Ramos (cell line): ENCODE results near the gene RPL6.
"Not testable (repeated sequence)": the region's sequence is repeated elsewhere in the genome, so short reads cannot be mapped to it uniquely, and the experiment has no call there.

Source experiments
- in situ Hi-C: fragments of 300-500 bp; cut with MboI; formaldehyde crosslinking; loops from one replicate; pipeline ENCODE4 v1.14.3; 2022; ENCODE audit warnings: low sequenced_read_pairs; ENCODE audit not compliant: unreplicated experiment

The RPL6 gene

DNA sequence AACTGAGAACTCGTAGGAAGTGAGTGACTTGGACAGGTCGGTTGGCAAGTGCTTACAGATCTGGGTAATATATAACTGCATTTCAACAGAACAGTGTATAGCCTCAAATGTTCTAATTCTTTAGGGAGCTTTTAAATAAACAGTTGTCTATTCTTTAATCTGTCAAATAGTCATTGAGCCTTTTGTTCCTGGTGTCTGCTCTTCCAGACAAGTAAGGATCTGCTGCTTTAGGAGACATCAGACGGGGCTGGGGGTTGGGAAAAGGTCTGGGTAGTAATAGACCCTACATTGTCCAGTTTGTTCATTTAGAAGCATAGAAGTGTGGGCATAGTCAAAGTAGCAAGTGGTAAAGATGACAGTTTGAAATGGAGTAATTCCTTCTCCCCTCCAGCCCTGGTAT lies 11.3 kb upstream of the RPL6 start:
- in situ Hi-C loops = no loop called here

DNA sequence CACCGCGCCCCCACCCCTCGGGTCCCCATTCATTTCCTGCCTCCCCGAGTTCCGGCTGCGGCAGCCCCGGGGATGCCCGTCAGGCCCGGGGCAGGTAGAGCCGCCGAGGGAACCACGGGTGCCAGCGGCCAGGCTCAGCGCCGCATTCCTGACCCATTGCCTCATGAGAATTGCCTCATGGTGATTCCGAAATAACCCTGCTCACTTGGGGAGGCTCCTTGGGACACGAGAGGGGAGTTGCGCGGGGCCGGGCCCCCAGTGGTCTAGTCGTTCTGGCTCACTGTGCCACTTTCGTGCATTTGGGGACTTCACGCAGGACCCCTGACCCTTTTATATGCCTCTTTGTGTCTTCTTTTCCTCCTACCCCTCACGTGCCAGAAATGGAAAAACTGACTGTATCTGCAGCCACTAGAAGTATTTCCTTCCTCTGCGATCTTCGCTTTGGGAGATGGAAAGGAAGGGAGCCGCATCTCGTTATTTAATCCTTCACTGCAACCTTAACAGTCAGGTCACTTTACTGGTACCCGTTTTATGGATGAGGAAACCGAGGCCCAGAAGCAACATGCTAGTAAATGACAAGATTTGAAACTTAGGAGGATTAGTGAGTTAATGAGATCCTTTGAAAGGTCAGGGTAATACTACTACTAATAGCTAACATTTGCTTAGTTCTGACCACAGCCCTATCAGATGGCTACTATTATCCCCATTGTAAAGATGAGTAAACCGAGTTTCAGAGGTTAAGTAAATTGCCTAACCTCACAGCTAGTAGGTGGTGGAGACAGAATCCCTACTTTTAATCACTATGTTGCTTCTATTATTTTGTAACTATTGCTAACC lies 10.1 kb upstream of the RPL6 start:
- in situ Hi-C loops = no loop called here

DNA sequence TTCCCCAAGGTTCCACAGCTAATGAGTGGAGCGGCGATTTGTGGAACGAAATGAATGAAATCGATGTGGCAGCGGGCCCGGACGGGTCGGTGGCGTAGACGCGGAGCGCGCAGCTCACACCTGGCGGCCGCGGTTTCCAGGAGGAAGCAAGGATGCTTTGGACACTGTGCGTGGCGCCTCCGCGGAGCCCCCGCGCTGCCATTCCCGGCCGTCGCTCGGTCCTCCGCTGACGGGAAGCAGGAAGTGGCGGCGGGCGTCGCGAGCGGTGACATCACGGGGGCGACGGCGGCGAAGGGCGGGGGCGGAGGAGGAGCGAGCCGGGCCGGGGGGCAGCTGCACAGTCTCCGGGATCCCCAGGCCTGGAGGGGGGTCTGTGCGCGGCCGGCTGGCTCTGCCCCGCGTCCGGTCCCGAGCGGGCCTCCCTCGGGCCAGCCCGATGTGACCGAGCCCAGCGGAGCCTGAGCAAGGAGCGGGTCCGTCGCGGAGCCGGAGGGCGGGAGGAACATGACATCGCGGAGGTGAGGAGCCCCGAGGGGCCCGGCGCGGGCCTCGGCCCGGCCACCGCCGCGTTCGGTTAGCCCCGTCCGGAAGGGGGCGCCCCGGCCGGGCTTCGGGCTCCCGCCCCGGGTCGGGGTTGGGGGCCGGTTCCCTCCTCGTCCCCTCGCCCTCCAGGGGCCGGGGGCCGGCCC lies 9.3 kb upstream of the RPL6 start, which contains the start of gene PTPN11:
PTPN11 (plus strand) TSS at position 340 of the 689 bp plus-strand sequence; CDS start at position 505, 165 bp downstream.
- in situ Hi-C loops = no loop called here

DNA sequence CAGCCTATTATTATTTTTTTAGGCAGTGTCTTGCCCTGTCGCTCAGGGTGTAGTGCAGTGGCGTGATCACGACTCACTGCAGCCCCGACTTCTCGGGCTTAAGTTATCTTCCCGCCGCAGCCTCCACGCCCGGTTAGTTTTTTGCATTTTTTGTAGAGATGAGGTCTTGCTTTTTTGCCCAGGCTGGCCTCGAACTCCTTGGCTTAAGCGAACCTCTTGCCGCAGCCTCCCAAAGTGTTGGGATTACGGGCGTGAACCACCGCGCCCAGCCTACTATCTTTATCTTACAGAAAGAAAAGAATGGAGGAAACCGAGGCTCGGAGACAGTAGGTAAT lies 8.8 kb upstream of the RPL6 start:
- in situ Hi-C loops = no loop called here

DNA sequence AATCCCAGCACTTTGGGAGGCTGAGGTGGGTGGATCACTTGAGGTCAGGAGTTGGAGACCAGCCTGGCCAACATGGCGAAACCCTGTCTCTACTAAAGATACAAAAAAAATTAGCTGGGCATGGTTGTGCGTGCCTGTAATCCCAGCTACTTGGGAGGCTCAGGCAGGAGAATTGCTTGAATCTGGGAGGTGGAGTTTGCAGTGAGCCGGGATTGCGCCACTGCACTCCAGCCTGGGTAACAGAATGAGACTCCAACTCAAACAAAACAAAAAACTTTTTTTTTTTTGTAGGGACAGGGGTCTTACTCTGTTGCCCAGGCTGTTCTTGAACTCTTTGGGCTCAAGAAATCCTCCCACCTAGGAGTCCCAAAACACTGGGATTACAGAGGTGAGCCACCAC lies 6.1 kb upstream of the RPL6 start:
- in situ Hi-C loops = not testable (repeated sequence)

DNA sequence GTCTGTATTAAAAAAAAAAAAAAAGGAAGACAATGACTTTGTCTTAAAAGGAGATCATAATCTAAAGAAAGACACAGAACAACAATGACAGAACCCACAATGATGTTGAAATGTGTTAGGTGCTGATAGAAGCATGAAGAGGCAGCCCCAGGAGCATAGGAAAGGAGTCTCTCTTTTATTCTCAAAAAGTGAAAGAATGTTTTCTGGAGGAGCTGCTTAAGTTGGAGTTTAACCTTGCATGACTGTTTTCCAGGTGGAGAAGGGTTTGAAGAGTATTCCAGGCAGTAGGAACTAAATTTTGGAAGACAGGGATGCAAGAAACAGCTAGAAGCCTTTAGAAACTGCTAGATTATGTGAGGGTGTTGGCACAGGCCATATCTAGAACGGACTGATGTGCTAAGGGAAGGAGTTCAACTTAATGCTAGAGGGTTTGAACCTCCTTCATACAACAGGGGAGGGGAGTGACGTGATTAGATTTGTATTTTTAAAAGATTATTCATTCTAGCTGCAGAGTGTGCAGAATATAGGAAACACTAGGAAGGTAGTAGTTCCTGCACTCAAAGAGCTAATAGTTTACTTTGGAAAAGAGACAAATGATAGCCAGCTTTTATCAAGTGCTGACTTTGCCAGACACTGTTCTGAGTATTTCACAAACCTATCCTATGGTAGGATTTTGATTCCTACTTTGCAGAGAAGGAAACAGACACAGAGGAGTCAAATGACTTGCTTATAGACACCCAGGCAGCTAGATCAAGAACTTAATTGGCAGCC lies 4.6 kb upstream of the RPL6 start:
- in situ Hi-C loops = no loop called here

DNA sequence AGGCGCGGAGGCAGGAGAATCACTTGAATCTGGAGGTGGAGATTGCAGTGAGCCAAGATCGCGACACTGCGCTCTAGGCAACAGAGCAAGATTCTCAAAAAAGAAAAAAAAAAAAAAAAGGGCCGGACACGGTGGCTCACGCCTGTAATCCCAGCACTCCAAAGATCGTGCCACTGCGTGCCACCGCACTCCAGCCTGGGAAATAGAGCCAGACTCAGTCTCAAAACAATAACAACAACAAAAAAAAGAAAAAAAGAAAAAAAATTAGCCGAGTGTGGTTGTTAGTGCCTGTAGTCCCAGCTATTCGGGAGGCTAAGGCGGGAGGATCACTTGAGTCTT lies 470 bp upstream of the RPL6 start:
- in situ Hi-C loops = no loop called here

DNA sequence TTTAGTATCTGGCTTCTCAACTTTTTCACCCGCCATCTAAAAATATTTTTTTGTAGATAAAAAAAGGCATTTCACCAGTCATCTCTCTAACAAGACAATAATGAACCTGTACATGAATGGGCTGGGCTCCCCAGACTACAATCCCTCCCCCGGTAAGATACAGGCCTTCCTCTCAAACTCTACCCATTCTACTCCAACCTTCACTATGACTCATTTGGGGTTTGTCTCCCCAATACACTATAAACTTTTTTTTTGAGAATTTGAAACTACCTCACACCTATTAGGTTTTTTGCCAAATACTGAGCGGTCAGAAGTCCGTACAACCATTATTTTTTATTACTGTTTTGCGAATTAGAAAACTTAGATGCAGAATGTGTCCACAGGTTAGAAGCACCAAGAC lies 784 bp downstream of the RPL6 start:
- in situ Hi-C loops = no loop called here

DNA sequence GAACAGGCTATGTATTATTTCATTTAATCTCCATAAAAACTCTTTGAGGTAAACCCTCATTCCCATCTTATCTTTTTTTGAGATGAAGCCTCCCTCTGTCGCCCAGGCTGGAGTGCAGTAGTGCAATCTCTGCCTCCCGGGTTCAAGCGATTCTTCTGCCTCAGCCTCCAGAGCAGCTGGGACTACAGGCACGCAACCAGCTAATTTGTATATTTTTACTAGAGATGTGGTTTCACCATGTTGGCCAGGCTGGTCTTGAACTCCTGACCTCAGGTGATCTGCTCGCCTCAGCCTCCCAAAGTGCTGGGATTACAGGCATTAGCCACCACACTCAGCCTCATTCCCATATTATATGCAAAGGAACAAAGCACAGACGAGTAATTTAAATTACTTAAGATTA lies 1.7 kb downstream of the RPL6 start:
- in situ Hi-C loops = not testable (repeated sequence)

DNA sequence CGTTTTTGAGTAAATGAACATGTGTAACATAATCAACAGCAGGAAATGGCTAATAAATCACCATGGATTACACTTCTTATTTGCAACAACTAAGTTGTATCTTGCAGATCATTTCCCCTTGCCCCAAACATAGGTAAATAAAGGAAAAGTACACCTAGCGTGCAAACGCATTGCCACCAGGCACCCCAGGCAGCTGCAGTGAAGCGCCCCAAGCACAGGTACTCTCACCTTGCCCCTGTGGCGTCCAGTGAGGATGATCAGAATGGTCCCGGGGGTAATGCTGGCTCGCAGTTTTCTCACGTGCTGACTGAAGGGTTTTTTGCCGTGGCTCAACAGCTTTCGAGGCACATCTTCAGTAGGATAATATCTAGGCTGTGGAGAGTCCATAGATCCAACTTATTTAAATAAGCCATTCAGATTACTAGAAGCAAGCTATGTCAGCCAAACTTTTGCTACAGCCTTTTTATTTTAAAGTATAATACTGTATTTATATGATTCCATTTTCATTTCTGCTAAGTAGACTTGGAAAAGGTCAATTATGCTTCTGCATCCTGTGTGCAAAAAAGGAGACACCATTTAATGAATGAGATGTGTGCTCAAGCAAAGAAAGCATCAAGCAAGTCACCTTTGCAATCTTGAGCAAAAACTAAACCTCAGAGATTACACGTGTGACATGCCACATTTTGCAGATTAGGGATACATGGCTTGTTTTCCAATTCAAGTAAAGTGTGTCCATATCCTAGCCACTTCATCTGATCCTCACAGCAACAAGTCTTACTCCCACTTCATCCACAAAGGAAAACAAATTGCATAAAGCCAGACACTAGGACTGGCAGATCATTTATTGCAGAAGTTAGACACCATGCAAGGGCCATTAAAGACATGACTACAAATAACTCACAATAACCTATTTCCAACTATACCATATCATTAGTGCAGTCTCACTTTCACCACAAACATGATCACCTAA lies 2.6 kb downstream of the RPL6 start:
- in situ Hi-C loops = no loop called here

DNA sequence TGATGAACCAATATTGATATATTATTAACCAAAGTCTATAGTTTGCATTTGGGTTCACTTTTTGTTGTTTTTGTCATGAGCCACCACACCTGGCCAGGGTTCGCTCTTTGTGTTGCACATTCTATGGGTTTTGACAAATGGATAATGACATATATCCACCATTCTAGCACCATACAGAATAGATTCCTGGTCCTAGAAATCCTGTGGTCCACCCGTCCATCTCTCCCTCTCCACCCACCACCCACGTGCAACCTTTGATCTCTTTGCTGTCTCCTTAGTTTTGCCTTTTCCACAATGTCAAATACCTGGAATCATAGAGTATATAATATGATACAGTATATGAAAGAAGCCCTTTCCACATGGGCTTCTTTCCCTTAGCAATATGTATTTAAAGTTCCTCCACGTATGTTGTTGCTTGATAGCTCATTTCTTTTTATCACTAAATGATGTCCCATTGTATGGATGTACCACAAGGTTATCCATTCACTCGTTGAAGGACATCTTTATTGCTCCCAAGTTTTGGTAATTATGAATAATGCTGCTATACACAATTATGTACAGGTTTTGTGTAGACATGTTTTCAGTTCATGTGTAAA lies 7.4 kb downstream of the RPL6 start:
- in situ Hi-C loops = no loop called here

DNA sequence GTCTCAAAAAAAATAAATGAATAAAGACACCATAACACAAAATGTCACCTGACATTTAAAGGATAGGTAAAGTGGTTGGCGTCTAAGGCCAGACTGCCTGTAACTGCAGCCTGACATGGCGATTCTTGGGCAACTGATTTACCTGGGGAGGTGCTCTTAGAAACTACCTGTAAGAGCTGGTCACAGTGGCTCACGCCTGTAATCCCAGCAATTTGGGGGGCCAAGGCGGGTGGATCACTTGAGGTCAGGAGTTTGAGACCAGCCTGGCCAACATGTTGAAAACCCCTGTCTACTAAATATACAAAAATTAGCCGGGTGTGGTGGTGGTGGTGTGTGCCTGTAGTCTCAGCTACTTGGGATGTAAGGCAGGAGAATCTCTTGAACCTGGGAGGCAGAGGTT lies 8.4 kb downstream of the RPL6 start:
- in situ Hi-C loops = no loop called here

DNA sequence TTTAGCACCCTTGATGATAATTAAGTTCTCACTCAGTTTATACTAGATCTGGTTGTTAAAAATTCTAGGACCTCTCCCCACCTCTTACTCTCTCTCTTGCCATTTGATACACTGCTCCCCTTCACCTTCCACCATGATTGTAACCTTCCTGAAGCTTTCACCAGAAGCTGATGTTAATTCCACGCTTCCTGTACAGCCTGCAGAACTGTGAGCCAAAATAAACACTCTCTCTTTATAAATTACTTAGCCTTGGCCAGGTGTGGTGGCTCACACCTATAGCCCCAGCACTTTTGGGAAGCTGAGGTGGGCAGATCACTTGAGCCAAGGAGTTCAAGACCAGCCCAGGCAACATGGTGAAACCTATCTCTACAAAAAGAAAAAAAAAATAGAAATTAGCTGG lies 16.1 kb downstream of the RPL6 start:
- in situ Hi-C loops = no loop called here

DNA sequence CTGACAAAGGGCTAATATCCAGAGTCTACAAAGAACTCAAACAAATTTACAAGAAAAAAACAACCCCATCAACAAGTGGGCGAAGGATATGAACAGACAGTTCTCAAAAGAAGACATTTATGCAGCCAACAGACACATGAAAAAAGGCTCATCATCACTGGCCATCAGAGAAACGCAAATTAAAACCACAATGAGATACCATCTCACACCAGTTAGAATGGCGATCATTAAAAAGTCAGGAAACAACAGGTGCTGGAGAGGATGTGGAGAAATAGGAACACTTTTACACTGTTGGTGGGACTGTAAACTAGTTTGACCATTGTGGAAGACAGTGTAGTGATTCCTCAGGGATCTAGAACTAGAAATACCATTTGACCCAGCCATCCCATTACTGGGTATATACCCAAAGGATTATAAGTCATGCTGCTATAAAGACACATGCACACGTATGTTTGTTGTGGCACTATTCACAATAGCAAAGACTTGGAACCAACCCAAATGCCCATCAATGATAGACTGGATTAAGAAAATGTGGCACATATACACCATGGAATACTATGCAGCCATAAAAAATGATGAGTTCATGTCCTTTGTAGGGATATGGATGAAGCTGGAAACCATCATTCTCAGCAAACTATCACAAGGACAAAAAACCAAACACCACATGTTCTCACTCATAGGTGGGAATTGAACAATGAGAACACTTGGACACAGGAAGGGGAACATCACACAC lies 19.3 kb downstream of the RPL6 start:
- in situ Hi-C loops = loop anchor here (10.0 kb wide), 2 partner anchors 195 to 445 kb away; no protein-coding TSS in a partner anchor

DNA sequence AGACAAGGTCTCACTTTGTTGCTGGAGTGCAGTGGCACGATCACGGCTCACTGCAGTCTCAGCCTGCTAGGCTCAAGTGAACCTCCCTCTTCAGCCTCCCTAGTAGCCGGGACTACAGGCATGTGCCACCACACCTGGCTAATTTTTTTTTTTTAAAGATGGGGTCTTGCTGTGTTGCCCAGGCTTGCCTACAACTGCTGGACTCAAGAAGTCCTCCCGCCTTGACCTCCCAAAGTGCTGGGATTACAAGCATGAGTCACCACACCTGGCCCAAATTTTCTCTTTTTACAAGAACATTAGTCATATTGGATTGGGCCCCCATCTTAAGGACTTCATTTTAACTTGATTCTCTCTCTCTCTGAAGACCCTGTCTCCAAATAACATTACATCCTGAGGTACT lies 20.2 kb downstream of the RPL6 start:
- in situ Hi-C loops = loop anchor here (10.0 kb wide), 2 partner anchors 194 to 444 kb away; no protein-coding TSS in a partner anchor

DNA sequence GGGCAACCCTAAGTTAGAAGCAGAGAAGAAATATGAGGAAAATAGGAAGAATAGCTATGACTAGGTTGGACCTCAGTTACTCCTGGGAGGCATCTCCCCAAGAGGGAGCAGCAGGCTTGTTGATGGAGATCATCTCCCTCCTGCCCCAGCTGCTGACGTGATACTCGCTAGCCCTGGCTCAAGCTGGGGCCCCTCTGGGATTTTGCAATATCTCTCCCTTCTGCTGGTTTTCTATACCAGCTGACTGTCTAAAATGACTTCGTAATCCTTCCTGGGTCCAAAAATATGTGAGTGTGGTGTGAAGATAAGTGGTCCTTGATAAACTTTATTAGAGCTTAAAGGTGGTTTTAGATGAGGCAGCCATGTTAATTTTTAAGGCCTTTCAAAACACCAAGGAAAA lies 22.7 kb downstream of the RPL6 start:
- in situ Hi-C loops = loop anchor here (10.0 kb wide), 2 partner anchors 192 to 442 kb away; no protein-coding TSS in a partner anchor

DNA sequence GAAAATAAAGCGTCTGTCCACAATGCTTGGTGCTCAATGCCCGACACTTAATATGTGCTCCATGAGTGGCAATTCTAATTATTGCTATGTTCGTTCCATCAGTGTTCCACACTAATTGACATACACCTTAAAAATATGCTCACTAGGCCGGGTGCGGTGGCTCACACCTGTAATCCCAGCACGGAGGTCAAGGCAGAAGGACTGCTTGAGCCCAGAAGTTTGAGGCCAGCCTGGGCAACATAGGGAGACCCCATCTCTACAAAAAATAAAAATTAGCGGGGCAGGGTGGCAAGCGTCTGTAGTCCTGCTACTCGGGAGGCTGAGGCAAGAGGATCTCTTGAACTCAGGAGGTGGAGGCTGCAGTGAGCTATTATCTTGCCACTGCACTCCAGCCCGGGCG lies 26.5 kb downstream of the RPL6 start:
- in situ Hi-C loops = loop anchor here (10.0 kb wide), 2 partner anchors 188 to 438 kb away; no protein-coding TSS in a partner anchor

DNA sequence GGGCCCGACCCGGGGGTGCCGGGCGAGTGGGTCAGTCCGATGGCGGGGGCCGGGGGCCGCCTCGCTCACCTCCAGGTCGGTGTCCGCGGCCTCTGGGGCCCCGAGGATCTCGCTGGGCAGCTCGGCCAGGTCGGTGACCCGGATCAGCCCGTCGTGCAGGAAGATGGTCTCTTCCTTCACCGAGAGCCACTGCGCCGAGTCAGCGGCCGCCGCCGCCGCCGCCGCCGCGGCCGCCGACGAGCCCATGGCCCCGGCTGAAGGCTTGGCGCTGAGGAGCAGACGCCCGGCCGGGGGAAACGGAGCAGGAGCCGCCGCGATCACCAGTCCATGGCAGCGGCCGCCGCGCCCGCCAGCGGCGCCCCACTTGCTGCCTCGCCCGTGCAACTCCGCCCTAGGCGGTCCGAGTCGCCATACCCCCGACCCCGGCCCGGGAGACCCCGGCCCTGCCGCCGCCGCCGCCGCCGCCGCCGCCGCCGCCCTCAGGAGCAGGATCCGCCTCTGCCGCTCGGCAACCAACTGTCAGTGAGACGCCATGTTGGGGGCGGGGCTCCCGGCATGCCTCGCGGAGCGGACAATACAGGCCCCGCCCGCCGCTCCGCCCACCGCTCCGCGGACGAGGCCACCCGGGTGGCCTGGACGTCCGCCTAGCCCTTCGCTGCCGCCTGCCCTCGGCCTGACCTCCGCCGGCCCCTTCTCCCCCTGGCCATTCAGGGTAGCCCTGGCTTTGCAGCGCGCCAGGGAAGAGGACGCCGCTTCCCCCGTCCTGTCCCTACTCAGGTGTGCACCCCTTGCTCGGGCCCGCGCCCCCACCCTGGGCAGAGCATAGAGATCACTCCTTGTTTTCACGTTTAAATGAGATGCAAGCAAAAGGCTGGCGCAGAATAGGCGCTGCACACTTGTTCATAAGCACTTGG lies 27.3 kb downstream of the RPL6 start, which contains the start of gene HECTD4:
HECTD4 (minus strand) TSS at position 549 of the 914 bp plus-strand sequence; CDS start at position 246, 303 bp downstream.
- in situ Hi-C loops = loop anchor here (10.0 kb wide), 2 partner anchors 187 to 437 kb away; no protein-coding TSS in a partner anchor
